GM19395 (cell line): ENCODE data around the gene IL36B.
A peak's percentile ranks its signal among the peaks of the same experiment; 100 is the strongest.
"Not testable (repeated sequence)": the region's sequence is repeated elsewhere in the genome, so short reads cannot be mapped to it uniquely, and the experiment has no call there.

Experiments used
- ATAC-seq: cut with Tn5 transposase; IDR thresholded peaks from one replicate; pipeline ENCODE4 v1.9.1; 2021; ENCODE audit warnings: mild to moderate bottlenecking, moderate library complexity; ENCODE audit not compliant: unreplicated experiment

The IL36B gene

DNA sequence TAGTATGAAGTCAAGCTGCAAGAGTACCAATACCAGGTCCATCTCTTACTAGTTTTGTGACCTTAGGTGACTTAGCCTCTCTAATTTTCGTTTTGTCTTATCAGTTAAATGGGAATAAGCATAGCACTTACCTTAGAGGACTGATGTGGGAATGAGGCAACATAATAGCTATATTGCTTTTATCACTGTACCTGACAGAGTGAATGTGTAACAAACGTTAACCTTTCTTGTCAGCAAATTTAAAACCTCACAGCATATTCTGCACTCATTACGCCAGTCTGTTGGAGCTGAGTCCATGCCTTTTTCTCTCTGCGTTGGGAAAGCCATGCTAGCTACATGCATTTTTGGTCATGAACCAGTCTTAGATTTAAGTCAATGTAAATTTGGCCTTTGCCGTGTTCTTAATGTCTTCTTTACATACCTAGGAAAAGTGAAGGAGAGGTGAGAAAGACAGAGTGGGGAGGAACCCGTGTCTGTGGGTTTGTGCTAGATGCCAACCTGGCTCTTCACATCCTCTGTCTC lies at the start of gene IL36B:
IL36B (minus strand) TSS at position 472 of the 522 bp plus-strand sequence.
- no peak for ATAC-seq

- ATAC-seq, result no peak
These were observed 49.5 kb upstream of the IL36B start for GRCh38 chr2:113102133-113102532.

GRCh38 chr2:113098532-113098931 lies 45.9 kb upstream of the IL36B start:
- ATAC-seq, result no peak

DNA sequence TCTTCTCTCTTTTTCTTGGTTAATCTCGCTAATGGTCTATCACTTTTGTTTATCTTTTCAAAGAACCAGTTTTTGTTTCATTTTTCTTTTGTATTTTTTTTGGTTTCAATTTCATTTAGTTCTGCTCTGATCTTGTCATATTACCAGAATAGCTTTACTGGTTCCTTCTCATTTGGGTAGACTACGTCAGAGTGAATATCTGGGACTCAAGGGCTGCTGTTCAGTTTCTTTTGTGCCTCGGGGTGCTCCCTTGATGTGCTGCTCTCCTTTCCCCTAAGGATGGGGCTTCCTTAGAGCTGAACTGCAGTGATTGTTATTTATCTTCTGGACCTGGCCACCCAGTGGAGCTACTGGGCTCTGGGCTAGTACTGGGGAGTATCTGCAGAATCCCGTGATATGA lies 45.4 kb upstream of the IL36B start:
- ATAC-seq, result peak; percentile 54

DNA sequence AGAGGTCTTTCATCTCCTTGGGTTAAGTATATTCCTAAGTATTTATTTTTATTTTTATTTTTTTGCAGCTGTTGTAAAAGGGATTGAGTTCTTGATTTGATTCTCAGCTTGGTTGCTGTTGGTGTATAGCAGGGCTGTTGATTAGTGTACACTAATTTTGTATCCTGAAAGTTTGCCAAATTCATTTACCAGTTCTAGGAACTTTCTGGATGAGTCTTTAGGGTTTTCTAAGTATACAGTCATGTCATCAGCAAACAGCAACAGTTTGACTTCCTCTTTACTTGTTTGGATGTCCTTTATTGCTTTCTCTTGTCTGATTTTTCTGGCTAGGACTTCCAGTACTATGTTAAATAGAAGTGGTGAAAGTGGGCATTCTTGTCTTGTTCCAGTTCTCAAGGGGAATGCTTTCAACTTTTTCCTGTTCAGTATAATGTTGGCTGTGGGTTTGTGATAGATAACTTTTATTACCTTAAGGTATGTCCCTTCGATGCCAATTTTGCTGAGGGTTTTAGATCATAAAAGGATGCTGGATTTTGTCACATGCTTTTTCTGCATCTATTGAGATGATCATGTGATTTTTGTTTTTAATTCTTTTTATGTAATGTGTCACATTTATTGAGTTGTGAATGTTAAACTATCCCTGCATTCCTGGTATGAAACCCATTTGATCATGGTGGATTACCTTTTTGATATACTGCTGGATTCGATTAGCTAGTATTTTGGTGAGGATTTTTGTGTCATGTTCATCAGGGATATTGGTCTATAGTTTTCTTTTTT lies 44.4 kb upstream of the IL36B start:
- not testable (repeated sequence) for ATAC-seq

DNA sequence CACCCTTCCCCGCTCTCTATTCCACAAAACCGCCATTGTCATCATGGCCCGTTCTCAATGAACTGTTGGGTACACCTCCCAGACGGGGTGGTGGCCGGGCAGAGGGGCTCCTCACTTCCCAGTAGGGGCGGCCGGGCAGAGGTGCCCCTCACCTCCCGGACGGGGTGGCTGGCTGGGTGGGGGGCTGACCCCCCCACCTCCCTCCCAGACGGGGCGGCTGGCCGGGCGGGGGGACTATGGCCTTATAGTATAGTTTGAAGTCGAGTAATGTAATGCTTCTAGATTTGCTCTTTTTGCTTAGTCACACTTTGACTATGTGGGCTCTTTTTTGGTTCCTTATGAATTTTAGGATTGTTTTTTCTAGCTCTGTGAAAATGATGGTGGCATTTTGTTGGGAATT lies 43.6 kb upstream of the IL36B start:
- not testable (repeated sequence) for ATAC-seq

DNA sequence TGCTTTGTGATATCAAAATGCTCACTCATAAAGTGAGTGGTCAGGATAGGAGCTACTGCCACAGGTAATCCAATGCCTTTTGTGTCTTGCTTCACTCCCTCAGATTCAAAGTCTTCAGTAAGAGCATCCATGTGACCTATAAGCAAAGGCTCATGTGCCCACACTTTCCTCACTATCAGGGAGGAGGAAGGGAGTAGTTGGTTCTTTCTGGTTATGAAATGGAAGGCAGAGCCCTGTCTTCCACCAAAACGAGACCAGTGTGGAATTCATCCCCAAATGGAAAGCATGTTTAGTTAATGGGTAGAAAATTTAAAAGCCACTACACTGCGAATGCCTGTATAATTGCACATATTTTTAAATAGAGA lies 40.9 kb upstream of the IL36B start:
- ATAC-seq, result no peak

DNA sequence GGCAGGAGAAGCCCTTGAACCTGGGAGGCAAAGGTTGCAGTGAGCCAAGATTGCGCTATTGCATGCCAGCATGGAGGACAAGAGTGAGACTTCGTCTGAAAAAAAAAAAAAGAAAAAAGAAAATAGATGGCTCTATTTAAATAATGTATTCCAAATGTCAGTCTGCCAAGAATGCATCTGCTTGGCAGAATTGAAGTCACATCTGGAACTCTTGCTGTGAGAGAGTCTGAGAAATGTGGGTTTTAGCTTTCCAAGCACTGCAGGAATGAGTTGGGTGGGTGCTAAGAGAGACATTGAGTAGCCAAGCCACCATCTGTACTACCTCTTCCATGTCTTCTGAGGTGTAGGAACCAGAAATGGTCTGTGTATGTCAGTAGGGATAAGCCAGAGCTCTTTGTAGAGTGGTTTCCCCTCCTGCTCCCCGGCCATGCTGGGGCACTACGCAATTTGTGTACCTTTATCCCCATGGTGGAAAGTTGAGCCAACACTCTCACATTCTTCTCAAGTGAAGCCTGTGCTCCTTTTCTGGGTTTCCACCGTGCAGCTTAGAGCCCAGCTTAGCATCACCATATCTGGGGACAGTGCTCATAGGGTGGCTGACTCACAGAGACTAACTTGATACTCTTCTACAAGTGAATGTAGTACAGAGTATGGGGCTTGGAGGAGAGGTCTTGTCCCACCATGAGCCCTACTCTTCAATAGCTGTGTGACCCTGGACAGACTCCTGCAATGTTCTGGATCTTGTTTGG lies 40.4 kb upstream of the IL36B start:
- ATAC-seq, result no peak

GRCh38 chr2:113091231-113091896 lies 38.7 kb upstream of the IL36B start:
- ATAC-seq, result no peak

DNA sequence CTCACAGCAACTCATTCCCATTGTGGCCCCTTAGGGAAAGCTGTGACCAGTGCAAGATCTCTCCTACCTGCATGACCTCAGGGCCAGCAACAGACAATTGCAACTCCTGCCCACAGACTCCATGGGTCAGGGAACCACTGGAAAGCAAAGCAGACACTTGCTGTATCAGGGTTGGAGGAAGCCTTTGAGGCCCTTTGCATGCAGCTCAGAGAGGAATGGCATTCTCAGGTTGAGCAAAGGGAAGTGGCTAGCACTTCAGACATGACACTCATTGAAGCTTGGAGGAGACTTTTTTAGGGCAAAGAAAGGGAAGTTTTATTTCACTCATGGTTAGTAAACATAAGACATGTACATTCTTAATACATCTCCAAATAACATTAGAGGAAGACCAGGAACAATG lies 37.2 kb upstream of the IL36B start:
- no peak for ATAC-seq

DNA sequence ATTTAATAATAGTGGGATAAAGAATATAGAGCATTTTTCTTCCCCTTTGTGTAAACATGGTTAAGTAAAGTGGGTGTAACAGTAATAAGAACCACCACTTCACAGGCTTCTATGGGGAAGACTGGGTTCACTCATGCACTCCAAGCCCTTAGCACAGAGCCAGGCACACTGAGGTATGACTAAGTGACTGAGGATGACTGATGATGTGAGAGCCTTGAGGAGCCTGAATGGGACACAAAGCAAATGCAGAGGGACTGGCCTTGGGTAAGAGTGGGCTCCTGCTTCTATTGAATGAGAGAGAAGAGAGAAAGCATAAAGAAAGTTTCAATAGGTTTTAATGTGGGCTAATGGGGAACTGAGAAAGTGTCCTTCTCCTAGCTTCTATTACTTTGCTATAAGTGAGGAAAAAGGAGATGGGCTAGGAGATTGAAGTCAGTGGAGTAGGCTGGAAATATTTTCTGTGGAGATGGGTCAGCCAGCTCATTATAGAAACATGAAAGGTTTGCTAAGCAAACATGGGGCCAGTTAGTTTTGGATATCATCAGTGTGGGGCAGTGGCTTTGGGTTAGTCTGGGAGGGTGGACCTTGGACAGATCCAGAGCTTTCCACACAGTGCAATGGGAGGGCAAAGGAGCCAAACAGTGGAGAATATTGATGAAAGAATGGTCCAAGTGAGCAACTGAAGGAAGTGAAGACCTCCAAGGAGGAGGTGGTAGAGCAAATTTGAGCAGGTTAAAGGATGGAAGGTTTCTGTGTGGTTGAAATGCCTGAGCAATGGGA lies 35.7 kb upstream of the IL36B start:
- ATAC-seq, result no peak

DNA sequence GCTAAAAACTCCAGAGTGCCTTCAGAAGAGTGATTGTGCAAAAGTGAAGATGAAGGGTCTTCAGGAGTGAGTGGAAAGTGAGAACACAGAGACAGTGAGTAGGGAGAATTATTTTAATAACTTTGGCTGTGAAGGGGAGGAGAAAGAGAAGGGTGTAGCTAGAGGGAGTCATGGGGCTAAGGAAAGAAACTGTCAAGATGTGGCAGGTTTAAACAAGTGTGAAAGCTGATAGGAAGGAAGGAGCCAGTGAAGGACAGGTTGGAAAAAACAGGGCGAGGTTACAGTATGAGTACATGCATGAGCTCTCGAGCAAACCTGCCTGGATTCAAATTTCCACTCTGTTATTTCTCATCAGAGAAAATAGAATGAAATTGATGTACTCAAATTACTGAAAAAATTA lies 32.9 kb upstream of the IL36B start:
- ATAC-seq, result no peak

GRCh38 chr2:113084249-113085000 lies 31.8 kb upstream of the IL36B start:
- ATAC-seq, result no peak

DNA sequence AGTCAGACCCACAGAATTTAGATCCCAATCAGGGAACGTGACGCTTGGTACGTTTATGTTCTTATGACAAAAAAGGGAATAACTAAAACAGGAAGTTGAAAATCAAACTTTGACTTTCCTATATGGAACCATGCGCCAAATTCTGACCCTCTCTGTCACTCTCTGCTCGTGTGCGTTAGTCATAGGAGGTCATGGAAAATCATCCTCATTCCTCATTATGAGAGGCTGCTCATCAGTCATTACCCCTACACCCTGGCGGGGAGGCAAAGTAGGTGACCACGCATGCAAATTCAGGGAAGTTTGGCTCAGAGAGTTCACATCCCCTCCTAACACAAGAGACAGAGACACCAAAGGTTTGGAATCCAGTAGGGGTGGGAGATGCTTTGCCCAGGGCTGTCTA lies 30.6 kb upstream of the IL36B start:
- no peak for ATAC-seq

GRCh38 chr2:113081488-113082210 lies 29.0 kb upstream of the IL36B start:
- no peak for ATAC-seq

GRCh38 chr2:113080134-113080533 lies 27.5 kb upstream of the IL36B start:
- ATAC-seq, result no peak

- ATAC-seq, result no peak
These were observed 26.5 kb upstream of the IL36B start for GRCh38 chr2:113079131-113079530.

DNA sequence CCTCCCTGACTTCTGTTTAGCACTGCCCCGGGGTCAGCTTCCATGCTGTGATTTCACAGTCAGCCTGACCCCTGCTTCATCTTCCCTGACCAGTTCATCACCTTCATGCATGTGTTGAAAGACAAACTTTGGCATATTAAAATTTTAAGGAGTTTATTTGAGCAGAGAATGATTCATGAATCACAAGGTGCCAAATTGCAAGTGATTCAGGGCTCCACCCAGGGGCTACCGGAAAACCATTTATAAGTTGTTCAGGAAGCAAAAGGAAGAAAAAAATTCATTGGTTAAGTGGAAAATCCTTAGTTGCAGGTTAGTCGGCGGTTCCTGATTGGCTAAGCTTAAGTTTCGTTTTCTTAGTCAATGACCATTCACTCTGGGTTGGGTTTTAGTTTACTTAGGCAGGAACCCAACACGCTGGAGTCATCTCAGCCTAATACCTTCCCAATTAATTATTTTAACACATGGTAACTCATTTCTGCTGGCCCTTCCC lies 25.7 kb upstream of the IL36B start:
- ATAC-seq, result no peak

GRCh38 chr2:113077921-113078320 lies 25.3 kb upstream of the IL36B start:
- no peak for ATAC-seq
